ENCODE measurements around the gene PRRT2. TPM values are rescaled to one million over a fixed set of nuclear protein-coding genes. Genes with fewer than 3 reads are reported as not detected.
A peak's percentile ranks its signal among the peaks of the same experiment; 100 is the strongest.
"Not testable (repeated sequence)": the region's sequence is repeated elsewhere in the genome, so short reads cannot be mapped to it uniquely, and the experiment has no call there.

Gene PRRT2
- total RNA-seq, 3 donors from 2014 or later = 2.9 to 3.9 (median 3.5) TPM

DNA sequence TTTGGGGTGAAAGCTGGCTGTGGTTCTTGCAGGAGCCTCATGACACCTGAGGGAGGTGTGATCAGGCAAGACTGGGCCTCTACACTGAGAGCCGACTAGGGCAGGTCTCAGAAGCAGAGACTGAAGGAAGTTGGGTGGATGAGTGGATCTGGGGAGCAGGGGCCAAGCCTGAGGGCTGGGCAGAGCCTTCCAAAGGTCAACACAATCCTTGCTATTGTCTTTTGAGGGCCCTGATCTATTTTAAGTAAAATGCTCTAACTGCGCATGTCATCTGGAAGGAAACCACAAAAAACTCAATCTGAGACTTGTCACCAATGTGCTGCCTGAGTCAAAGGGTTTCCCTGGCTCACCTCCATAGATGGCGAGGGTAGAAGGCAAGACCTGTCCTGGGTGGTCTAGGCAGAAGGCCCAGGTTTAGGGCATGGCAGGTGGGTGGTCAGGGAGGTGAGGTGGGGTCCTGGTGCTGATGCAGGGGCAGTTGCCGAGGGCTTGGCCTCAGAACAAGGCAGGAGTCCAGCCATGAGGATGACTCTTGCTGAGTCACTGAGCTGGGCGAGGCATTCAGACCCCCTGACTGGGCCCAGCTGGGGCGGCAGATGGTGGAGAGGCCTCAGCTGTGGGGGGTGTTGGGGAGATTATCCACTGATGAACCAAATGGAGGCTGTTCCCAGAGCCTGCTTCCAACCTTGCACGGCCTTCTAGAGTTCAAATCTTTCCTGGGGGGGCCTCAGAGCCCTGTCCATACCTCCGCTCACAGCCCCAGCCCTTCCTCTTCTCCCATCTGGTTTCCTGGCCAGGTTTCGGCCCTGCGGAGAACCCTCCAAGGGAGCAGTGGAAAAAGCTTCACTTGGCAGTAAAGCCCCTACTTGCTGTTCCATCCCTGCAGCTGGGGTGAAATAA is 13.4 kb downstream of the PRRT2 start:
- intact Hi-C loops (cut with DNase I; ENCODE audit: low total_unique reads) = no loop called here
- TF ChIP-seq POLR2A (IDR thresholded peaks at IDR 0.05) = no peak
- peak in 1 of 3 donors; percentile 7 for TF ChIP-seq POLR2AphosphoS5 (IDR thresholded peaks at IDR 0.05)
- TF ChIP-seq CTCF (IDR thresholded peaks at IDR 0.05) = no peak
- Histone ChIP-seq H3K9me3 (no peaks in the 10 kb centered on the region), H3K27ac (peak overlapping the region; percentile 86 to 93), H3K27me3 (no peaks in the 10 kb centered on the region), H3K4me3 (peak overlapping the region in 2 of 3 donors; percentile 1 to 27), H3K36me3 (no peaks in the 10 kb centered on the region), H3K4me1 (peaks cover 13 to 30% of the 10 kb centered on the region in 2 donors)
- DNase-seq (ENCODE audit: low spot score in 2 of 2) = no peak

- Histone ChIP-seq H3K27me3 (no peaks in the 10 kb centered on the region), H3K27ac (peak overlapping the region; percentile 86 to 93), H3K4me3 (no peak overlapping the region), H3K36me3 (no peaks in the 10 kb centered on the region), H3K9me3 (no peaks in the 10 kb centered on the region), H3K4me1 (peaks cover 12 to 30% of the 10 kb centered on the region in 2 donors)
- no peak for TF ChIP-seq CTCF (IDR thresholded peaks at IDR 0.05)
- TF ChIP-seq POLR2A (IDR thresholded peaks at IDR 0.05) = no peak
- no peak for TF ChIP-seq POLR2AphosphoS5 (IDR thresholded peaks at IDR 0.05)
- intact Hi-C loops (cut with DNase I; ENCODE audit: low total_unique reads) = no loop called here
- no peak for DNase-seq (ENCODE audit: low spot score in 2 of 2)
Measured at GRCh38 chr16:29826342-29826695, 14.3 kb downstream of the PRRT2 start.

GRCh38 chr16:29830774-29831173 is 18.8 kb downstream of the PRRT2 start:
- Histone ChIP-seq H3K9me3 (no peaks in the 10 kb centered on the region), H3K36me3 (no peaks in the 10 kb centered on the region), H3K4me3 (no peak overlapping the region), H3K27me3 (no peaks in the 10 kb centered on the region), H3K4me1 (peaks cover 0 to 5% of the 10 kb centered on the region in 2 donors), H3K27ac (peak overlapping the region; percentile 22 to 45)
- TF ChIP-seq POLR2A (IDR thresholded peaks at IDR 0.05) = no peak
- TF ChIP-seq CTCF (IDR thresholded peaks at IDR 0.05) = no peak
- no peak for TF ChIP-seq POLR2AphosphoS5 (IDR thresholded peaks at IDR 0.05)
- intact Hi-C loops (cut with DNase I; ENCODE audit: low total_unique reads) = no loop called here
- no peak for DNase-seq (ENCODE audit: low spot score in 2 of 2)

GRCh38 chr16:29831490-29831889 is 19.5 kb downstream of the PRRT2 start:
- Histone ChIP-seq H3K36me3 (no peaks in the 10 kb centered on the region), H3K27ac (peak overlapping the region; percentile 19 to 45), H3K4me3 (no peak overlapping the region), H3K4me1 (no peaks in the 10 kb centered on the region), H3K27me3 (no peaks in the 10 kb centered on the region), H3K9me3 (no peaks in the 10 kb centered on the region)
- no peak for DNase-seq (ENCODE audit: low spot score in 2 of 2)
- TF ChIP-seq POLR2A (IDR thresholded peaks at IDR 0.05) = no peak
- TF ChIP-seq POLR2AphosphoS5 (IDR thresholded peaks at IDR 0.05) = no peak
- intact Hi-C loops (cut with DNase I; ENCODE audit: low total_unique reads) = no loop called here

DNA sequence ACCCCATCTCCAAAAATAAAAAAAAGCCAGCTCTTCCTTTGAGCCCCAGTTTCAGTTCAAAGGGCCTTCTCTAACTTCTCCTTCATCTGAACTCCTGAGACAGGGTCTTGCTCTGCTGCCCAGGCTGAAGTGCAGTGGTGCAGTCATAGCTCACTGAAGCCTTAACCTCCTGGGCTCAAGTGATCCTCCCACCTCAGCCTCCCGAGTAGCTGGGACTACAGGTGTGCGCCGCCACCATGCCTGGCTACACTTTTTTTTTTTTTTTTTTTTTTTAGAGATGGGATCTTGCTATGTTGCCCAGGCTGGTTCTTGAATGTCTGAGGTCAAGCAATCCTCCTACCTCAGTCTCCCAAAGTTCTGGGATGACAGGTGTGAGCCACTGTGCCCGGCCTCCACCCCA is 21.2 kb downstream of the PRRT2 start:
- H3K9me3 ChIP-seq; DNase-seq (ENCODE audit: low spot score in 2 of 2); H3K4me3 ChIP-seq; H3K36me3 ChIP-seq; H3K27me3 ChIP-seq; H3K27ac ChIP-seq; intact Hi-C loops (cut with DNase I; ENCODE audit: low total_unique reads); H3K4me1 ChIP-seq: not testable (repeated sequence)

DNA sequence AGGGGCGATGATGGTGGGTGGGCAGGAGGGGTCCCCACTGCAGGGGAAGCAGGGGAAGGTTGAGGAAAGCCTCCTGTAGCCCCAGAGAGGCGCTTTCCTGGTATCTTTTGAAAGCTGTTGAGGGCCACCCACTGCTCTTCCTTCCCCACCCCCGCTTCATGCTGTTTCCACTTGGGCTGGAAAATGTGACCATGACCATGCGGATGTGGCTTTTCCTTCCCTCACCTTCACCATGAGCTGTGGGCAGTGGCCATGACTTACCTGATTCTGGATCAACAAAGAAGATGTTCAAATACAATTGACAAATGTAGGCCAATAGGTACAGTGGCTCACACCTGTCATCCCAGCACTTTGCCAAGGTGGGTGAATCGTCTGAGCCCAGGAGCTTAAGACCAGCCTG is 22.1 kb downstream of the PRRT2 start:
- TF ChIP-seq POLR2A (IDR thresholded peaks at IDR 0.05) = no peak
- no peak for TF ChIP-seq CTCF (IDR thresholded peaks at IDR 0.05)
- no peak for TF ChIP-seq POLR2AphosphoS5 (IDR thresholded peaks at IDR 0.05)
- Histone ChIP-seq H3K4me1 (no peaks in the 10 kb centered on the region), H3K4me3 (no peak overlapping the region), H3K36me3 (no peaks in the 10 kb centered on the region), H3K27me3 (no peaks in the 10 kb centered on the region), H3K27ac (no peak overlapping the region), H3K9me3 (no peaks in the 10 kb centered on the region)
- intact Hi-C loops (cut with DNase I; ENCODE audit: low total_unique reads) = no loop called here
- DNase-seq (ENCODE audit: low spot score in 2 of 2) = no peak

Measured in breast epithelium (tissue), 4 donors.